ENCODE measurements around the gene RNF149.

Gene RNF149

DNA sequence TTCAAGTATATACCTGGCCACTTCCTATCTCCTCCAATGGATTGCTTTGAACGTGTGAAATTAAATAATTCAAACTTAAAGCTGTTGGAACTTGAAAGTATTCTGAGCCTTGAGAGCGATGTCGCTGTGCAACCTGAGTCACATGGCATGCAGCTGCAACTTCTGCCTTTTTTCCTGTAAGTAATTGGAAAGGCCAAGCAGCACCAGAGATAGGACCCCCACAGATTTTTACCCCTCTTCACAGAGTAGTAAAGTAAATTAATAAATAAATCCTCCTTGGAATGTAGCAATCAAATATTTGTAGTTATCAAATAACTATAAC, 3.2 kb upstream of the RNF149 start:
- peaks cover under 1% of the 10 kb centered on the region in 2 donors for H3K36me3 Mint-ChIP-seq
- H3K9me3 Mint-ChIP-seq, result no peaks in the 10 kb centered on the region
- peaks cover 15 to 33% of the 10 kb centered on the region in 2 donors for H3K4me1 Mint-ChIP-seq
- no peak overlapping the region for H3K4me3 Mint-ChIP-seq
- no peak overlapping the region for H3K27ac Mint-ChIP-seq
- no peak for DNase-seq
- no peak for ATAC-seq (replicated peaks)
- no peaks in the 10 kb centered on the region for H3K27me3 Mint-ChIP-seq

- DNase-seq, result no peak
- peak overlapping the region; percentile 15 for H3K27ac Mint-ChIP-seq
- no peak for ATAC-seq (replicated peaks)
- no peak overlapping the region for H3K4me3 Mint-ChIP-seq
- H3K9me3 Mint-ChIP-seq, result no peaks in the 10 kb centered on the region
- peaks cover 19 to 39% of the 10 kb centered on the region in 2 donors for H3K4me1 Mint-ChIP-seq
- H3K36me3 Mint-ChIP-seq, result peaks cover 2 to 4% of the 10 kb centered on the region in 2 donors
- H3K27me3 Mint-ChIP-seq, result no peaks in the 10 kb centered on the region
These were observed 2.6 kb upstream of the RNF149 start for GRCh38 chr2:101310834-101311695.

DNA sequence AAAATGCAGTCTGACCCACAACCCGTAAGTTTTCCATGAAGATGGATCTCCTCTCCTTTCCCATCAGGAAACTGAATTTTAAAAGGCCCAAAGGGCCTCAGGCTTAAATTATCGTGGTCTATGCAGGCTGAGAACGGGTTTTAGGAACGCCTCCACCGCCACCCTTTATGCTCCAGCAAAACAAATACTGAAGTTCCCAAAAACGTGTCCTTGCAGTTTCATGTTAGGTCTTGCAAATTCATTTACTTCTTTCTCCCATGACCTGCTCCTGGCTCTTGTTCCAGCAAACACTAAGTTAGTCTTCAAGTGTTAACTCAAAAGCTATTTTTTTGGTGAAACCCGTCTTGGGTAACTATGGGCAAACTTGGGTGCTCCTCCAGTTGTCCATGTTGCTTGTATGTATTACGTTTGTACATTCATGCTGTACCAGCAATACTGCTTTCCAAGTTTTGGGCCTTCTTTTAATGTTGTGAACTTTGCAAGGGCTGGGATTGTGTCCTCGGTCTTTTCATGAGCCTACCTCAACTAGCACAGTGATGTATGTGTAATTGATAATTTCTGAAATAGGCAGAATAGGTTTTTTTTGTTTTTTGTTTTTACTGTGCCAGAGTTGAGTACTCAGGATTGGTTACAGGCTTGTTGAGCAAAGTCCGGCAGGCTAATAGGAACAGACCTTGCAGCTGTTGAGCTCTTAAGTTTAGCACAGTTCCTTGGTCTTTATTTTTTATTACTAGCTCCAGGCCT, 1.8 kb upstream of the RNF149 start:
- peaks cover 4 to 5% of the 10 kb centered on the region in 2 donors for H3K36me3 Mint-ChIP-seq
- H3K27me3 Mint-ChIP-seq, result no peaks in the 10 kb centered on the region
- no peak overlapping the region for H3K27ac Mint-ChIP-seq
- ATAC-seq (replicated peaks), result no peak
- DNase-seq, result no peak
- H3K4me3 Mint-ChIP-seq, result no peak overlapping the region
- peaks cover 26 to 47% of the 10 kb centered on the region in 2 donors for H3K4me1 Mint-ChIP-seq
- H3K9me3 Mint-ChIP-seq, result no peaks in the 10 kb centered on the region

DNA sequence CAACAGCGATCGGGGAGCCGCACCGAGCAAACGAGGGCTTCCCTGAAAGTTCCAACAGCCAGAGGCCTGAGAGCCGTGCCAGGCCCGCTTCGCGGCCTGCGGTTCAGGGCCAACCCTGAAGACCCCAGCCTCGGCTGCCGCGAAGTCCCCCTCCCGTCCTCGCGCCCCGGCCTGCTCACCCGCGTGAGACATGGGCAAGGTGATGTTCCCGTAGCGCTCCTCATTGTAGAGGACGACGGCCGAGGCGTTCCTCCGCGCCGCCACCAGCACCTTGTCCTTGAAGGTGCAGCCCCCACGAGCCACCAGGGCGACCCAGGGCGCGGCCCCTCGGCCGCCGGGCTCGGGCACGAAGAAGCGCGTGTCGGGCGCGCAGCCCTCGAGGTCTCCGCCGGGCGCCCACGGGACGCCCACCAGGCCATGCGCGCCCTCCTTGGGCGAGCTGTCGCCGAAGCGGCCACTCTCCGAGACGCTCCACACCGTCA, 510 bp downstream of the RNF149 start:
- Mint-ChIP-seq H3K36me3 (peaks cover 4 to 5% of the 10 kb centered on the region in 2 donors), H3K4me3 (peak overlapping the region; percentile 86 to 95), H3K4me1 (peaks cover 27 to 55% of the 10 kb centered on the region in 2 donors), H3K9me3 (no peaks in the 10 kb centered on the region), H3K27ac (peak overlapping the region; percentile 94), H3K27me3 (no peaks in the 10 kb centered on the region)
- ATAC-seq (replicated peaks) (peak; percentile 30 to 33), DNase-seq (no peak)

GRCh38 chr2:101307503-101307902, 998 bp downstream of the RNF149 start:
- Mint-ChIP-seq H3K36me3 (peaks cover 5 to 7% of the 10 kb centered on the region in 2 donors), H3K27me3 (no peaks in the 10 kb centered on the region), H3K27ac (peak overlapping the region; percentile 81), H3K4me3 (peak overlapping the region; percentile 86 to 95), H3K4me1 (peaks cover 28 to 57% of the 10 kb centered on the region in 2 donors), H3K9me3 (no peaks in the 10 kb centered on the region)
- DNase-seq (no peak), ATAC-seq (replicated peaks) (no peak)

- Mint-ChIP-seq H3K9me3 (no peaks in the 10 kb centered on the region), H3K4me1 (peaks cover 30 to 56% of the 10 kb centered on the region in 2 donors), H3K4me3 (peak overlapping the region; percentile 86 to 95), H3K27ac (peak overlapping the region; percentile 81), H3K27me3 (no peaks in the 10 kb centered on the region), H3K36me3 (peaks cover 5 to 11% of the 10 kb centered on the region in 2 donors)
- DNase-seq (no peak), ATAC-seq (replicated peaks) (no peak)
These were observed 2.1 kb downstream of the RNF149 start for GRCh38 chr2:101306410-101306809.

GRCh38 chr2:101305492-101306078, 2.9 kb downstream of the RNF149 start:
- H3K27ac Mint-ChIP-seq, result peak overlapping the region; percentile 69
- ATAC-seq (replicated peaks) (no peak), DNase-seq (no peak)
- no peaks in the 10 kb centered on the region for H3K27me3 Mint-ChIP-seq
- H3K4me3 Mint-ChIP-seq, result no peak overlapping the region
- H3K4me1 Mint-ChIP-seq, result peaks cover 26 to 53% of the 10 kb centered on the region in 2 donors
- H3K9me3 Mint-ChIP-seq, result no peaks in the 10 kb centered on the region
- H3K36me3 Mint-ChIP-seq, result peaks cover 5 to 11% of the 10 kb centered on the region in 2 donors

DNA sequence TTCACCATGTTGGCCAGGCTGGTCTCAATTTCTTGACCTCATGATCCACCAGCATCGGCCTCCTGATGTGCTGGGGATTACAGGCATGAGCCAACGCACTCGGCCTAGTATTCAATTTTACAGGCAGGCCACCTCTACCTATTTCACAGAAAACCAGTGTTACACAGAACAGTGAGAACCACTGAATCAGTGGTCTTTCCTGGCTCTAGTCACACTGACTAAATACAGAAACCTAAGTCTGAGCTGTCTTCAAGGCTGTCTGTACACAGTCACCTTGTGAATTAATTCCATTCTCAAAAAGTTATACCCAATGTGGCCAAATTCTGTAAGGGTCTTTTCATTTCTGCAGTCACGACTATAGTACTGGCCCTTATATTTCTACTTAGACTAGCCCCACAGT, 3.5 kb downstream of the RNF149 start:
- DNase-seq (no peak), ATAC-seq (replicated peaks) (no peak)
- Mint-ChIP-seq H3K4me3 (no peak overlapping the region), H3K4me1 (peaks cover 27 to 56% of the 10 kb centered on the region in 2 donors), H3K36me3 (peaks cover 5 to 11% of the 10 kb centered on the region in 2 donors), H3K27ac (no peak overlapping the region), H3K27me3 (no peaks in the 10 kb centered on the region), H3K9me3 (no peaks in the 10 kb centered on the region)

DNA sequence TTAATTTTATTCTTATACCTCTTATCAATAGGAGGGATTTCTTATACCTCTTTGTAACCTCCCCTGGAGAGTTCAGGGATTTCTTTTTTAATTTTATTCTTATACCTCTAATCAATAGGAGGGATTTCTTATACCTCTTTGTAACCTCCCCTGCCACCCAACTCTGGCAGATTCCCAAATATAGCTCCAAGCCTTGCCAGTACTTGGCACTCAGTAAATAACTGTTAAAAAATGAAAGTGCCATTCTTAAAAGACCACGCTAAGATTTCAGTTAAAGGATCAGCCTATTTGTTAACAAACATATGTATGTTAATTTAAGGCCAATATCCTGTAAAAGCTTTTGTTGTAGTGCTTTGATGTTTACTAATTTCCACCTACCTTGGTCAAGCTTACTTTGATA, 4.8 kb downstream of the RNF149 start:
- ATAC-seq (replicated peaks) (no peak), DNase-seq (no peak)
- peaks cover 34 to 63% of the 10 kb centered on the region in 2 donors for H3K4me1 Mint-ChIP-seq
- H3K27ac Mint-ChIP-seq, result no peak overlapping the region
- no peaks in the 10 kb centered on the region for H3K27me3 Mint-ChIP-seq
- H3K36me3 Mint-ChIP-seq, result peaks cover 8 to 11% of the 10 kb centered on the region in 2 donors
- no peaks in the 10 kb centered on the region for H3K9me3 Mint-ChIP-seq
- H3K4me3 Mint-ChIP-seq, result no peak overlapping the region

DNA sequence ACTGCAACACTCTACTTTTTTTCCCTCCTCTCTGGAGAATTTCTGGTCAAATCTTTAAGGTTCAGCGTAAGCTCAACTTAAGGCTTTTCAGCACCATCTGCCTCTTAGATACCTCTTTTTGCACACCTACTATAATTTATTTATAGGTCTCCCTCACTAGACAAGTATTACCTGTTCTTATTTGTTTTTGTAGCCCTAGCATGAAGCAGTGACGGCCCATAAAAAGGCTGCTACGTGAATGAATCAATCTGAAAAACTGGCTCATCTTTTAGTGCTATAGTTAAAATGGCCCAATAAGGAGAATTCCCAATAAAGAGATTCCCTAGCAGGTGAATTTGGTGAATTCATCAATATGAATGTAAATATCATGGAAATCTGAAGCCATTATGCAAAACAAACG, 6.5 kb downstream of the RNF149 start:
- H3K27ac Mint-ChIP-seq, result no peak overlapping the region
- no peak overlapping the region for H3K4me3 Mint-ChIP-seq
- DNase-seq (no peak), ATAC-seq (replicated peaks) (no peak)
- no peaks in the 10 kb centered on the region for H3K9me3 Mint-ChIP-seq
- peaks cover 29 to 56% of the 10 kb centered on the region in 2 donors for H3K4me1 Mint-ChIP-seq
- peaks cover 14 to 16% of the 10 kb centered on the region in 2 donors for H3K36me3 Mint-ChIP-seq
- no peaks in the 10 kb centered on the region for H3K27me3 Mint-ChIP-seq

DNA sequence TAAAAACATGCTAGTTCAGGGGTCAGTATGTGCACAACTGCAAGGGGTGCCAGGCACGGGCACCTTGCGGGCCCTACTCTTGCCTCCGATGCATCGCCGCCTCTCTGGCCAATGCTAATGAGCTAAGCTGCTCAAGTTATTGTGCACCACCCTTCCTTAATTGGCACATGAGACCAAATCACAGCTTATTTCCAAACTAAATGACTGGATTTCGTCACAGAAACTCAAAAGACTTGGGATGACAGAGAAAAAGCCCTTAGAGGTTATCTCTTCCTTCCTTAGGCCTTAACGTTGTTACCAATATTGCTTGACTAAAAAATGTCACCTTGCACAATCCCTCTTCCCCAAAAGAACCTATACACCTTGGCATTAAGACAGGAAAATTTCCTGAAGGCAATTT, 7.7 kb downstream of the RNF149 start:
- DNase-seq, result no peak
- no peaks in the 10 kb centered on the region for H3K27me3 Mint-ChIP-seq
- peaks cover 23 to 48% of the 10 kb centered on the region in 2 donors for H3K4me1 Mint-ChIP-seq
- no peak overlapping the region for H3K4me3 Mint-ChIP-seq
- H3K36me3 Mint-ChIP-seq, result peaks cover 13 to 19% of the 10 kb centered on the region in 2 donors
- no peak for ATAC-seq (replicated peaks)
- H3K27ac Mint-ChIP-seq, result no peak overlapping the region
- no peaks in the 10 kb centered on the region for H3K9me3 Mint-ChIP-seq

DNA sequence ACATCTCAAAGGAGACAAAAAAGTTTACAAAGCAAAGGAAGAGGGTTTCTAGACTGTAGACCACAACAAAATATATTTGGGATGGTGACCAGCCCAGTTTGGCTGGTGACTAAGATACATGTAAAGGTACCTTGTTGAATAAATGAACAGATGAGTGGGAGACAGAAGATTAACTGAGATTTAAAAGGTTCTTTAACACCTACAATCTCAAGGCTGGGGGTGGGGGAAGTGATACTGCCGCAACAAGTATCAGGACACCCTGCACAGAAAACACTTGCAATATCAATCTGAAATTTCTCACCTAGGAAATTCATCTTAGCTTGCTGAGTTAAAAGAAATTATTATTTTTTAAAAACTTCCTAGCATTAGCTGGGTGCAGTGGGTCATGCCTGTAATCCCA, 8.3 kb downstream of the RNF149 start:
- no peak overlapping the region for H3K27ac Mint-ChIP-seq
- no peaks in the 10 kb centered on the region for H3K27me3 Mint-ChIP-seq
- H3K4me1 Mint-ChIP-seq, result peaks cover 16 to 42% of the 10 kb centered on the region in 2 donors
- peaks cover 10 to 19% of the 10 kb centered on the region in 2 donors for H3K36me3 Mint-ChIP-seq
- DNase-seq, result no peak
- no peaks in the 10 kb centered on the region for H3K9me3 Mint-ChIP-seq
- no peak overlapping the region for H3K4me3 Mint-ChIP-seq
- peak in 1 of 2 donors; percentile 46 for ATAC-seq (replicated peaks)

DNA sequence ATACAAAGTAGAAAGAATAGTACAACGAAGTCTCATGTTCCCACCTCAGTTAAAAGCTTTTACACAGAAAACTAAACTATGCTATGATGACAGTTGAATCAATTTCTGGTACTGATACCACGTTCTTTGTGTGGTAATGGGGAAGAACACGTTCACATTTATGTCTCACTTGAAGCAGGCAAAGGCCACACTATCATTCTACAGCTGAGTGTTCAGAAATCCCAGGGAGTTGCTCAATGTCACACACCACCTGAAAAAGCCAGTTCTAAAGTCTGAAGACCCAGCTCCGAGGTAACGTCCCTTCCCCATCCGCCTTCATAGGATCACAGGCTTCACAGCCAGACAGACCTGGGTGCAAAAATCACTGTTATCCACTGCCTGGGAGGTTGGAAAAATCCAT, 8.9 kb downstream of the RNF149 start:
- Mint-ChIP-seq H3K4me3 (no peak overlapping the region), H3K27ac (peak overlapping the region; percentile 1), H3K9me3 (no peaks in the 10 kb centered on the region), H3K4me1 (peaks cover 16 to 41% of the 10 kb centered on the region in 2 donors), H3K36me3 (peaks cover 10 to 20% of the 10 kb centered on the region in 2 donors), H3K27me3 (no peaks in the 10 kb centered on the region)
- ATAC-seq (replicated peaks) (no peak), DNase-seq (no peak)

GRCh38 chr2:101297383-101297782, 11.1 kb downstream of the RNF149 start:
- Mint-ChIP-seq H3K4me1 (peaks cover 14 to 31% of the 10 kb centered on the region in 2 donors), H3K4me3 (no peak overlapping the region), H3K27ac (no peak overlapping the region), H3K36me3 (peaks cover 13 to 20% of the 10 kb centered on the region in 2 donors), H3K9me3 (no peaks in the 10 kb centered on the region), H3K27me3 (no peaks in the 10 kb centered on the region)
- ATAC-seq (replicated peaks), result no peak
- DNase-seq, result no peak
